H1 (cell line): ENCODE measurements around the gene MAP9.

Source experiments
- CHD1 ChIP-seq: IDR thresholded peaks from 2 replicates; pipeline ENCODE4 v1.6.1; 2012; ENCODE audit warnings: low read depth, low read length, improper control_type of control experiment
- EP300 ChIP-seq, 2 experiments: IDR thresholded peaks; 1 replicate in 1 of 2; 2 replicates in 1 of 2; pipeline ENCODE4 v1.6.1; 2011 to 2012; ENCODE audit warnings: low read depth in 2 of 2, low read length in 2 of 2, mild to moderate bottlenecking in 2 of 2, borderline replicate concordance in 1 of 2, inconsistent platforms in 1 of 2, moderate library complexity in 1 of 2
- EZH2 ChIP-seq: fragments of 200-600 bp; sonication (generic); IDR thresholded peaks from 2 replicates; pipeline ENCODE4 v1.7.1; 2012; ENCODE audit warnings: low read depth, mild to moderate bottlenecking, moderate library complexity, low read length, inconsistent platforms; ENCODE audit not compliant: severe bottlenecking
- GTF2F1 ChIP-seq: IDR thresholded peaks from 2 replicates; pipeline ENCODE4 v1.6.1; 2012; ENCODE audit warnings: low read depth, low read length, improper control_type of control experiment, borderline replicate concordance
- POLR2A ChIP-seq, 2 experiments: IDR thresholded peaks; 1 replicate in 1 of 2; 2 replicates in 1 of 2; pipeline ENCODE4 v1.6.1; 2011; ENCODE audit warnings: low read depth in 2 of 2, low read length in 2 of 2, mild to moderate bottlenecking in 2 of 2; ENCODE audit errors: control extremely low read depth in 1 of 2
- POLR2AphosphoS5 ChIP-seq: IDR thresholded peaks from 2 replicates; pipeline ENCODE4 v1.6.1; 2011; ENCODE audit warnings: low read depth, low read length
- SAP30 ChIP-seq: fragments of 300-600 bp; sonication (generic); IDR thresholded peaks from 2 replicates; pipeline ENCODE4 v1.7.1; 2012; ENCODE audit warnings: low read length, moderate library complexity, mild to moderate bottlenecking, inconsistent platforms; ENCODE audit not compliant: insufficient read depth, insufficient replicate concordance
- SUZ12 ChIP-seq: fragments of 200-600 bp; sonication (generic); IDR thresholded peaks from 2 replicates; pipeline ENCODE4 v1.6.1; 2012; ENCODE audit warnings: mild to moderate bottlenecking, inconsistent platforms, low read length, moderate library complexity, mixed read lengths
- TAF1 ChIP-seq: IDR thresholded peaks from 2 replicates; pipeline ENCODE4 v1.6.1; 2011; ENCODE audit warnings: mild to moderate bottlenecking, low read depth, low read length
- TEAD4 ChIP-seq: IDR thresholded peaks from 2 replicates; pipeline ENCODE4 v1.6.1; 2012; ENCODE audit warnings: low read depth, low read length, inconsistent platforms, mixed read lengths
- TF ChIP-seq, protein P1 (sequence below): IDR thresholded peaks from 2 replicates; pipeline ENCODE4 v1.6.1; 2012; ENCODE audit warnings: inconsistent platforms
- TF ChIP-seq, protein P2 (sequence below): IDR thresholded peaks from 2 replicates; pipeline ENCODE4 v1.6.1; 2011; ENCODE audit warnings: low read depth, mild to moderate bottlenecking, low read length; ENCODE audit not compliant: insufficient read depth
- TF ChIP-seq, protein P3 (sequence below), 3 experiments: IDR thresholded peaks; 1 replicate in 2 of 3; 2 replicates in 1 of 3; pipeline versions ENCODE4 v1.5.1 to v1.6.1; 2011; ENCODE audit warnings: low read length in 3 of 3, mild to moderate bottlenecking in 3 of 3, inconsistent platforms in 2 of 3, low read depth in 1 of 3, moderate library complexity in 1 of 3; ENCODE audit not compliant: insufficient read depth in 1 of 3; ENCODE audit errors: control extremely low read depth in 1 of 3

DNA sequence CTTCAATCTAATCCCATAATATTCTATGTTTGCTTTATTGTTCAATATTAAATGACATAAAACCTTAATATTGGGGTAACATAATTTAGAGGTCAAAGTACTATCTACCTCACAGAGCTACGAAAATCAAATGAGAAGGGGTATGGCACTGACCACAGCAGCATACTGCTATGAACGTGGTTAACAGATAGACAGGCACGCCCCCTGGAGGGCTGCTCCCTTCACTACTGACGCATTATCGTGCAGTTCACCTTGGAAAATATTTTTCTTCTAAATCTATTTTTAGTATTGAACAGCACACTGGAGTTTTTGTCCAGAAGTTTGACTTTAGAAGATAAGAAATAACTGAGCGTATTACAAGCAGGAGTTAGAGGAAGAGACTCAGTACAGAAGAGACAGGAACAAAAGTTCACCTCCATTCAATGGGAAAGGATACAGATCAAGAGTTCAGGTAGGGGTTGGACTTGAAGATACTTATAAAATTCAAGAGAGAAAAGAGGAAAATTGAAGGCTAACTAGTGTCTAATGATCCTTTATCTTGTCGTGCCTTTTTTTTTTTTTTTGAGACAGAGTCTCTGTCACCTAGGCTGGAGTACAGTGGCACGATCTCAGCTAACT, 22.7 kb downstream of the MAP9 start:
- TF ChIP-seq GTF2F1 (no peak), POLR2A (IDR thresholded peaks at IDR 0.05; ENCODE audit: control extremely low read depth in 1 of 2, low read depth in 2 of 2, low read length in 2 of 2) (no peak), TEAD4 (no peak), TAF1 (no peak), CHD1 (no peak), EP300 (IDR thresholded peaks at IDR 0.05; ENCODE audit: borderline replicate concordance in 1 of 2, low read depth in 2 of 2, low read length in 2 of 2) (no peak), SAP30 (no peak), POLR2AphosphoS5 (no peak), EZH2 (no peak), SUZ12 (no peak)
- TF ChIP-seq, protein P1, sequence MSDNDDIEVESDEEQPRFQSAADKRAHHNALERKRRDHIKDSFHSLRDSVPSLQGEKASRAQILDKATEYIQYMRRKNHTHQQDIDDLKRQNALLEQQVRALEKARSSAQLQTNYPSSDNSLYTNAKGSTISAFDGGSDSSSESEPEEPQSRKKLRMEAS, result no peak
- TF ChIP-seq, protein P2, sequence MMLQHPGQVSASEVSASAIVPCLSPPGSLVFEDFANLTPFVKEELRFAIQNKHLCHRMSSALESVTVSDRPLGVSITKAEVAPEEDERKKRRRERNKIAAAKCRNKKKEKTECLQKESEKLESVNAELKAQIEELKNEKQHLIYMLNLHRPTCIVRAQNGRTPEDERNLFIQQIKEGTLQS, result no peak
- TF ChIP-seq, protein P3, sequence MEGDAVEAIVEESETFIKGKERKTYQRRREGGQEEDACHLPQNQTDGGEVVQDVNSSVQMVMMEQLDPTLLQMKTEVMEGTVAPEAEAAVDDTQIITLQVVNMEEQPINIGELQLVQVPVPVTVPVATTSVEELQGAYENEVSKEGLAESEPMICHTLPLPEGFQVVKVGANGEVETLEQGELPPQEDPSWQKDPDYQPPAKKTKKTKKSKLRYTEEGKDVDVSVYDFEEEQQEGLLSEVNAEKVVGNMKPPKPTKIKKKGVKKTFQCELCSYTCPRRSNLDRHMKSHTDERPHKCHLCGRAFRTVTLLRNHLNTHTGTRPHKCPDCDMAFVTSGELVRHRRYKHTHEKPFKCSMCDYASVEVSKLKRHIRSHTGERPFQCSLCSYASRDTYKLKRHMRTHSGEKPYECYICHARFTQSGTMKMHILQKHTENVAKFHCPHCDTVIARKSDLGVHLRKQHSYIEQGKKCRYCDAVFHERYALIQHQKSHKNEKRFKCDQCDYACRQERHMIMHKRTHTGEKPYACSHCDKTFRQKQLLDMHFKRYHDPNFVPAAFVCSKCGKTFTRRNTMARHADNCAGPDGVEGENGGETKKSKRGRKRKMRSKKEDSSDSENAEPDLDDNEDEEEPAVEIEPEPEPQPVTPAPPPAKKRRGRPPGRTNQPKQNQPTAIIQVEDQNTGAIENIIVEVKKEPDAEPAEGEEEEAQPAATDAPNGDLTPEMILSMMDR (IDR thresholded peaks at IDR 0.05; ENCODE audit: control extremely low read depth in 1 of 3, insufficient read depth in 1 of 3, low read depth in 1 of 3, low read length in 3 of 3), result peak; percentile 74 to 78 (median 75)
